ENCODE data around the gene GLP1R.
A peak's percentile ranks its signal among the peaks of the same experiment; 100 is the strongest.

GLP1R gene

DNA sequence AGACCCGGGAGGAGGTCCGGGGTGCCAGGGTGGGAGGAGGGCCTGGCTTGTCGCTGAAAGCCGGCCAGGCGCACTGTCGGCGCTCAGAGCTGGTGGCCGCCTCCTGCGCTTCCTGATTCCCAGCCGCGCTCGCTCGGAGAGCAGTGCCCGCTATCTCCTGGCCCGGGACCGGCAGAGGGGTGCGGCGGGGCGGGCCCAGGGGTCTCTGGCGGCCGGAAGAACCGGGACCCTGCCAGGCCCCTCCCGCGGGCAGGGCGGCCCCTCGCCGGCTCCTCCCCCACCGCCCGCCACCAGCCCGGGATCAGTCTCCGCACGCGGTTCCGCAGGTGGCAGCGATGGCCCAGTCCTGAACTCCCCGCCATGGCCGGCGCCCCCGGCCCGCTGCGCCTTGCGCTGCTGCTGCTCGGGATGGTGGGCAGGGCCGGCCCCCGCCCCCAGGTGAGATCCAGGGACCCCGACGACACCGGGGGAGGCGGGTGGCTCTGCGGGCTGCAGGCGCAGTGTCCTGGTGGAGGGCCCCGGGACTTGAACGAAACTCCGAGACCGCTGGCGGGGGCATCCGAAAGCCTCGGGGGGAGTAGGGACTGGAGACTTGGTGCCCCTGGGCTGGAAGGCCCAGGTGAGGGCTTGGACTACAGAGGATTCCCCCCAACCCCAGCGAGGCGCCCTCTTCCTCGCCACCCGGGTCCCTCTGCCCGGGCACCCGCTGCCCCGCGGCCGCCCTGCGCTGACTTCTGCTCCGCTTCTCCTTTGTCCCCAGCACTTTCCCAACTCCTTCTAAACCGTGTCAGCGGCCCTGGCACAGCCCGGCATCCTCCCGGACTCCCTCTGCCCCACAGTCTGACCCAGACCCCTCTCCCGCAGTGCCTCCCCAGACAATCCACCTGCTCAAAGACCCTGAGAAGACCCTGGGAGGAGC lies at the start of gene GLP1R:
Gene GLP1R, plus strand, starts transcription at position 301 of the 919 bp plus-strand sequence. Its CDS starts 60 bp downstream, at position 361.
- no peak for DNase-seq (ENCODE audit: low read depth, low spot score)

DNA sequence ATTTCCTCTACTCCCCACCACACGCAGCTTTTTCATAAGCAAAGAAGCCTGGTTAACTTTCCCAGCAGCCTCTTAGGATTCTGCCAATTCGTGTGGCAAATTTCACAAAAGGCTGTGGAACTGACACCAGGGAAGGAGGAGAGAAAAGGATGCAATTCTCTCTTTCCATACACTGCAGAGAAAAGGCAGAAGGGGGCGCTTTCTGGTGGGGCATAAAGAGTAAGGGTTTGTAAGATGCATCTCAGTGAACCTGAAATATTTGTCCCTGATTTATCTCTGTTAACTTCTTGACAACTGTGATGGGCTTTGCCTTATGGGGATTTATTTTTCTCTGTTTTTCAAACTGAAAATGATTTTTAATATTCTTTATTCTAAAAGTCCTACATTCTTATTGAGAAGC lies 45.5 kb upstream of the GLP1R start:
- peak; percentile 18 for DNase-seq (ENCODE audit: low read depth, low spot score)

DNA sequence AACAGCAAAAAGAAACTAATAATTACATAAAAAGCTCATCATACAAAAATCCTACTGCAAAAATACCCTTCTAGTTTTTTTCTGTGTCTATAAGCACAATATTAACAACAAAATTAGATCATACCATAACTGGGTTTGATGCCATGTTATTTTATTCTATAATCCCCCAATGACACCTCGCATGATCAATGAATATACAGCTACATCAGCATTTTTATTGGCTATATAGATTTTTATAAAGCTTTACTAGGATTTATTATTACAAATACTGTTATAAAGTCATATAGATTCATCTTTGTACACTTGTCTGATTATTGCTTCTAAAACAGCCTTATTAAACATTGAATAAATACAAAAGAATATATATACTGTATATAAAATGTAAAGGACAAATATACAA lies 45.1 kb upstream of the GLP1R start:
- no peak for DNase-seq (ENCODE audit: low read depth, low spot score)

DNA sequence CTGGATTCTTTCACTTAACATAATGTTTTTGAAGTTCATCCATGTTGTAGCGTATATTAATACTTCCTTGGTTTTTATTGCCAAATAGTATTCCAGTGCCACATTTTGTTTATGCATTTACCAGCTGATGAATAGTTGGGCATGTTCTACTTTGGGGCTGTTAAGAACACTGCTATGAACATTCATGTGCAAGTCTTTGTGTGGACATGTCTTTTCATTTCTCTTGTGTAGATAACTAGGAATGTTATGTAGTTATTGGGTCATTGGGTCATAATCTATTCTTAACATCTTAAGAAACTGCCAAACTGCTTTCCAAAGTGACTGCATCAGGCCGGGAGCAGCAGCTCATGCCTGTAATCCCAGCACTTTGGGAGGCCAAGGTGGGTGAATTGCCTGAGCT lies 43.8 kb upstream of the GLP1R start:
- DNase-seq (ENCODE audit: low read depth, low spot score) = no peak

DNA sequence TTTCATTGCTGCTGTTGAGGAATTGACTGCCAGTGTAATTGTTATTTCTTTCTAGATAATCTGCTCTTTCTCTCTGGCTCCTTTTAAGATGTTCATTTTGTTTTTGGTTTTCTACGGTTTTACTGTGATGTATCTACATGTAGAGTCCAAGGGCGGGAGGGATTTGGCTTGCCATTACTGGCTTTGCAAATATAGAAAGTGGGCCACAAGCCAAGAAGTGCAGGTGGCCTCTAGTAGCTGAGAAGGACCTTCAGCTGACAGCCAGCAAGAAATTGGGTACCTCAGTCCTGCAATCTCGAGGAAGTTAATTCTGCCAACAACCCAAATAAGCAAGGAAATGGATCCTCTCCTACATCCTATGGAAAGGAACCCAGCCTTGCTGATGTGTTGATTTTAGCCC lies 42.8 kb upstream of the GLP1R start:
- DNase-seq (ENCODE audit: low read depth, low spot score) = no peak

DNA sequence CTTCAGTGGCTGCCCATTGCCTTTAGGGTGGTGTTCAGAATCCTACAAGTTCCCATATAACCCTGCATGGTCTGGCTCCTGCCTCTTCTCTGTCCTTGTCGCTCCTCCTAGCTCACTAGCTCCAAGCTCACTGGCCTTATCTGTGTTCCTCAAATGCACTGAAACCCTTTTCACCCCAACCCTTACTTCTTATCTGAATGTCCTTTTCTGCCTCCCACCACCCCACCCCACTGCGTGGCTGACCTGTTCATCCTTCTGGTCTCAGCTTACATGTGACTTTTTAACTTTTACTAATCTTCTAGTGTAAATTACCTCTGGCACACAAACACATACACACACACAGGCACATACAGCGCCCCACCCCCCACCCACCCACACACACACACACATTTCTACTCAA lies 41.0 kb upstream of the GLP1R start:
- no peak for DNase-seq (ENCODE audit: low read depth, low spot score)

DNA sequence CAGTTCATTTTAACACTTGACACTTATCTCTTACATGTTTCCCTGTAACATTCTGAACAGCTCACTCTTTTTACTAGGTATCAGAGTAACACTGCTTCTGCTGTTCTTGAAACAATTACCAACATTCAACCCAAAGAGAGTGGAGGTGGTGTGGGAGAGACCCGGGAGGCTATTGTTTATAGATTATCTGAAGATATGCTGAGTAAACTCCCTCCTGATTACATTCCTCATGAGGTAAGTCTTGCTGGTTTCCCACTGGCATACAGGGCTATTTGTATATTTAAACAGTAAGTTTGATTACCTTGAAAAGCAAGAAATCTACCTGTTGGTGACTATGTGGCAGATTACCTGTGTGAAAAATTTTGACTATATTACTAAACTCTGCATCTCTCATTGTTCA lies 39.8 kb upstream of the GLP1R start:
- no peak for DNase-seq (ENCODE audit: low read depth, low spot score)

DNA sequence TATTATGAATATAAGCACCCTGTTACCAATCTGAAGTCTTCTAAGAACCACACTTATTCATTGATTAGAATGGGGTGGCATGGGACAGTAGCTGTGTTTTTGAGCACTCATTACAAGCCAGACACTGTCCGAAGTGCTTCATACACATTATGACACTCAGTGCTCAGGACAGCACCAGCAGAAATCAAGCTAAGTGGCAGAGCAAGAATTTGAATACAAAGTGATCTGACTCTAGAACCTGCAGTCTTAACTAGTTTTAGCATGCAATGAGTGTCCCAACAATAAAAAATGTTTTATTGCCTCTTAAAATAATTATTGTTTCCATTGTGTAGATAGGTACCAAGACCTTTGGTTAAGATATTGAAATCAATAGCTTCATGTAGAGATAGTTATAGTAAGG lies 39.1 kb upstream of the GLP1R start:
- no peak for DNase-seq (ENCODE audit: low read depth, low spot score)

DNA sequence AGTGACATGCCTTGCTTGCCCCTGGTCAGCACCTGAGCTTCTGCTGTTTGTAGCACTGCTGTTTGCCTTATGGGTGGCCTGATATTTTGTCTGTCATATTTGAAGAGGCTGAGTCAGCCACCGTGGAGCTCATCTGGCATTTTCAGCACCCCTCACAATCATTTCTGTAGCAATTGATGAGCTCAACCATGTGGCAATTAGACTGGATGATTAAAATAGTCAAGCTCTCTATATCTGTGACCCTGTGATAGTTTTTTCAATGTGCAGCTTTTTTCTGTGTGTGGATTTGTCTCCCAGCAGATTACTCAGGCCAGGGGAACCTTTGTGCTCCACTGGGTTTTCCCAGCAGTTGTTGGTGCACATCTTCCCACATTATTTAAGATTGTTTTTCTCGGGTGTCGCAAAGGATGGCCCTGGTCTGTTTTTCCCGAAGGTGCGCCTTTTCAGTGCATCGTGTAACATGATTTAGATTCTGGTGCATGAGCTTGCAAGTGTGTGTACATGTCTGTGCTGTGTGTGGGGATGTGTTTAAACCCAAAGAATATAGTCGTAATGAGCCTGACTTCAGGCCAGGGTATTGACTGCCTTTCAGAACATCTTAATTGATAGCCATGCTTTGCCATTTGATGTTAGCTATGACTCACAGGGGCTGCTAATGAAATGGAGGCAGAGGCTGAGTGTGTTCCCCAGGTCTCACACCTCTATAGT lies 31.6 kb upstream of the GLP1R start:
- DNase-seq (ENCODE audit: low read depth, low spot score) = no peak

DNA sequence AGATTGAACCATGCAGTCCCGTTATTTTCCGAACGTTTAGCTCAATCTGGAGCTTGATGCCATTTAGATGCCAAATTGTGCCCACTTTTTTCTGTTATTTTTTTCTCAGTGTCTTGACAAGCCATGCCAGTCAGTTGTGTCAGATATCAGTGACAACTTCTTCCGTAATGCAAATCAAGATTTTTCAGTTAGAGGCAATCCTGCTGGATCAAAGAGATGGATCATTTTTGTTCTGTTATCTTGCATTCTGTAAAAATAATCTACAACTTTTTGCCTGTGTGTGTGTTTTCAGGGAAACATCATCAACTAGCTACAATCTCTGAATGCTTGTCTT lies 31.1 kb upstream of the GLP1R start:
- DNase-seq (ENCODE audit: low read depth, low spot score) = no peak

DNA sequence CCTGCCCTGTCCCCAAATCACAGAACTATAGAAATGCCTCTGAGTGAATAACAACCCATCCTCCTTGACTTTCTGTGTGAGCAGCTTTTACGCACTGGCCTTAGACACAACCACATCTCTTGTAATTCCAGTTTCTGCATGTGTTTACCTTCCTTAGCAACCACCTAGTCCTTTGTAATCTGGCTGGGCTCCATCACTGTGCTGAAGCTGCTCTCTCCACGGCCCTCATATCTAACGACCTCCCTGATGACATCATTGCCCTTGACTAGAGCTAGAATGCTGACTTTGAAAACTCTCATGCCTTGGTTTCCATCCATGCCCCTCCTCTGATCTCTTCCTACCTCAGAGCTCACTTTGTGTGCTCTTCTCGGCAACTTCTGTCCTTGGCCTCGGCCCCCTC lies 30.5 kb upstream of the GLP1R start:
- no peak for DNase-seq (ENCODE audit: low read depth, low spot score)

DNA sequence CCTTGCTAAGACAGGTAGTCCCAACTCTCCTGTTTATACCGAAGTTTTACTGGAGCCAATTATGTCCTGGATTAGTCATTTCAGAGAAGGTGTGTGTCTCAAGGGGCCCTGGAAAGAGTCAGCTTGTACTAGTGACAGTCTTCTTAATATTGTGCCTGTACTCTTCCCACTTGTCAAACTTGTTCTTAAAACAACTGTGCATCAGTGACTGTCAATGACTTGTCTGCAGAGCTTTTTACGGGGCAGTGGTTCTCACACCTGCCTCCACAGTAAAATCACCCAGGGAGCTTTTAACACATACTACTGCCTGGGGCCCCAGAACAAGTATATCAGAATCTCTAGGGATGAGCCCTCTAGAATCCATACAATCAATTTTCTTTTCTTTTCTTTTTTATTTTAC lies 28.4 kb upstream of the GLP1R start:
- no peak for DNase-seq (ENCODE audit: low read depth, low spot score)

DNA sequence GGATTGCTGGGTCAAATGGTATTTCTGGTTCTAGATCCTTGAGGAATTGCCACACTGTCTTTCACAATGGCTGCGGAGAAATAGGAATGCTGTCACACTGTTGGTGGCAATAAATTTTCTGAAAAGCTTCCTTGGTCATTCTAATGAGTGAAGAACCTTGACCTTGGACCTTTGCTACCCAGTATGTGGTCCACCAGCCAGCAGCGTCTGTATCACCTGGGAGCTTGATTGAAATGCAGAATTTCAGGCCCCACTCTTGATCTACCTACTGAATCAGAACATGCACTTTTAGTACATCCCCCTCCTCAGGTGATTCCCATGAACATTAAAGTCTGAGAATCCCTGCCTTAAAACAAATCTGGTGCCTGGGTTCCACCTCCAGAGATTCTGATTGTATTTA lies 27.5 kb upstream of the GLP1R start:
- DNase-seq (ENCODE audit: low read depth, low spot score) = no peak

DNA sequence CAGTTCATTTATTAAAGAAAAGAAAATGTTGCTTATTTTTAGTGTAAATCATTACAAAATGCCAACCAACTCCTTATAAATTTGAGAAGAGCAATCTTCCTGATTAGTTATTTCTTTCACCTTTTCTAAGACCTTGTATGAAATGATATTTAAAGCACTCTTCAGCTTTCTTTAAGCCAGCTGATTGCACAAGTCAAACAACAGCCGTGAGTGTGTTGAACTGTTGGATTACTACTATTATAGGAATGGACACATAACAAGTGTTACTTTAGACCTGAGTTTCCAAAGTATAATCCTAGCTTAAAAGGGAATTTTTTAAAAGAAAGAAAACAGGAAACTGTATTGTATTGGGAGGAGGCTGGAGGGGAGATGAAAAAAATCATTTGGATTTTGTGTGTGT lies 26.8 kb upstream of the GLP1R start:
- no peak for DNase-seq (ENCODE audit: low read depth, low spot score)

DNA sequence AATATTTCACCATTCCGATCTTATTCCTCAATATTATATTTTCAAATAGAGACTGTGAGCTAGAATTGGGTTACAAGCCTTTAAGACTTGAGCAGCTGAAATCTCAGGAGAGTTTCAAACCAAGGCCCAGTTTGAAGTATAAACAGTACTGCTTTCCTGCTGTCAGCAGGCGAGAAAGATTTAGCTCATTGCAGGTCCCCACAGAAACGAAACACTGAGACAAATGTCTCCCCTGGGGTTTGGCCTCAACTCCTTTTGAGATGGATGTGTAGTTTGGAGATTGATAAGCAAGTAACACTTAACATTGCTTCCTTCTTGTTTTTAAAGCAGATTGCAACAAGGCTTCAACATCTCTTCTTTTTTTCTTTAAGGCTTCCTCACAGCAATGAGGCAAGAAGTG lies 22.4 kb upstream of the GLP1R start:
- DNase-seq (ENCODE audit: low read depth, low spot score) = no peak

DNA sequence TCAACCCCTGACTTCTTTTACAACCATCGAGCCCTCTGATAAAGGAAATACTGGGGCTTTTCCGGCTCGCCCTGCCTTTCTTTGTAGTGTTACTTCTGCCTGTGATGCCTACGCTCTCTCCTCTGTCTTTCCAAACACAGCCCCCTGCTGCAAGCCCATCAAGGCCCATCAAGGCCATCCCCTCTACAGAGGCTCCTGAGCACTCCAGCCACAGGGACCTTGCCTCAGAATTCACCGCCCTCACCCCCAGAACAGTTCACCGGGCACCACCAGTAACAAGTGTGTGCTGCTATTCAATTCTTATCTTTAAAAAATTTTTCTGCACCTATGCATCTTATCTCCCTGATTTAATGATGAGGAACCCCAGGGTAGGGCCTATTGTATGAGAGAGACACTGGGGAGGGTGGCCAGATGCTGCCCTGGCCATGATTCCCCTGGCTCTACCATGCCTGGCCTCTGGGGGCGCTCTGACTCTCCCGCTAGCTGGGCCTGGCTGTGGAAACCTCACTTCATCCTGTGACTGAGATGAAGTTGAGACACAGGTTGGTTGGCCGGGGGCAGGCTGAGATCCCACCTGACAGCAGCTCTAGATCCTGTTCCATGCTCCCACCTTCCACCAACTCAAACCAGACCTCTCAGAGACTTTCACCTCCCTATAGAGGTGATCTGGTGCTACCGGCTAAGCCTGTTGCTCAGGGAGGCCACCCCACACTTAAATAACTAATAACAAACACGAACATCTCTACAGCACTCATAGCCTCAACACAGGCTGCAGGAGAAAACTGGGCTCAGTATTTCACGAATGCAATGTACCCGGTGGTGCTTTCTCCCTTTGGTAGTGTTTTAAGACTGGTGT lies 19.2 kb upstream of the GLP1R start:
- DNase-seq (ENCODE audit: low read depth, low spot score) = peak; percentile 71

DNA sequence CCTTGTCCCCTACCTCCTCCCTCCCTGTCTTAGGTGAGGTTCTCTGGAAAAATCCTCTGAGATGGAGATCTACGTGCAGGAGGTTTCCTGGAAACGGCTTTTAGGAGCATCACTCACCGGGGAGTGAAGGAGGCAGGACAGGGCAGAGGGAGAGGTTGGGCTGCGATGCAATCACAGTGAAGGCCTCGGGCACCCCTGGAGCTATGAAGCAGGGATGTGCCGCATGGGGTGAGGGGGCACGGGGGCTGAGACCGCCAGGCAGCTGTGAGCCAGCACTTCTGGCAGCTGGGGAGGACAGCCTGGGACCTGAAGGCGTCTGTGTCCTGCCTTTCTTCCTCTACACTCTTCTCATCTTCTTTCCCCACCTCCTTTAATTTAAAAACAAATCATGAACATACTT lies 12.9 kb upstream of the GLP1R start:
- no peak for DNase-seq (ENCODE audit: low read depth, low spot score)

DNA sequence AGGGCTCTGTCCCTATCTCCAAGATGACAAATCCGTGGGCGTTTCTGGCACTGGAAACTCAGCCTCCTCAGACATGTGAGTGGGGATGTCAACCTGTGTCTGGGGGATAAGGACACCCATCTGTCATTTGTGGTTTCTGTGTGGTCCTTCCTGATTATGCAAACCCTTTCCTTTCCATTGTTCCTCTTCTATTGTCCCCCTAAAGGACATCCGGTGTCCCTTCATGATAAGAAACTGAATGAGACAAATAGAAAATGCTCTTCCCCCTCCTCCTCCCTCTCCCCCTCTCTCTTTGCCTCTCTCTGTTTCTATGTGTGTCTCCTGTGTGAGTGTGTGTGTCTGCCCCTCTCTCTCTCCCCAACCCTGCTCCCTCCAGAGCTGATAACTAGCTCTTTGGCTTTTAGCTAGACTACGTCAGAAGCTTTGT lies 11.5 kb upstream of the GLP1R start:
- DNase-seq (ENCODE audit: low read depth, low spot score) = no peak

DNA sequence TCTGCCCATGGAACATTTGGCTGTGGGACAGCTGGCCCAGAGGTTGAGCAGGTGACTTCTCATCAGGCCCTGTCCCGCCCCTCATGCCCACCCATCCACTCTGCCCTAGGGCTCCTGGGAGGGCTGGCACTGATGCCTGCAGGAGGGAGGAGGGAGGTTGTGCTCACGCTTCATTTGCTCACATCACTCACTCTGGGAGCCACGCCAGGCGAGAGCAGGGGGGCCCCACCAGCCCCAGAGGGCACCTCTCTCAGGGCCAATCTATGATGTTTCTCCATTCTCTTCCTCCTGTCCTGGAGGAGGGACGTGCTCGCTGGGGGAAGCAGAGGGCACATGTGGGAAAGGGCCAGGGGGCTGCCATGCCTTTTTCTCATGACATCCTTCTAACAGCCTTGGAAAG lies 10.9 kb upstream of the GLP1R start:
- DNase-seq (ENCODE audit: low read depth, low spot score) = no peak

DNA sequence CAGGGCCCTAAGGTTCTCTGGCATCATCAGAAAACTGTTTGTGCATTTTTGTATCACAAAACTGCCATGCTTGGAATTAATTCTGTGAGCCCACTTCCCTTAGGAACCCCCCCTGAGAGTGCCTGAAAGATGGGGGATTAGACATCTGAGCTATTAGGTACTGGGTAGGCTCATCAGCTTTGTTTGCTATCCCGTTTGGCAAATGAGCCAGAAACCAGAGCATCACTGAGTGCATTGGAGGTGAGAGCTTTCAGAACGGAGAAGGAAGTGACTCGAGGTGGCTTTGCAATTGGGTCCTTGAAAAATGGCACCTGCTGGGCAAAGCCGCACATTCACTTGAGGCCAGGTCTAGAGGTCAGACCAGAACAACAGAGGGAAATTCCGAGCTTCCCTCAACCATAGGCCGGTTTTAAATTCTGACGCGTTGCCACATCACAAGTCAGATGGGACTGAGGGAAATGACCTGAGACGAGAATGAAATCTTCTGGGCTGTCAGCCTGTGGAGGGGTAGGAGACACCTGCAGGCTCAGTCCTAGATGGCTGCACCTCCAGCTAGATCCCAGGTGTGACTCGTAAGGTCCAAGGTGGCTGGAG lies 8.4 kb upstream of the GLP1R start:
- DNase-seq (ENCODE audit: low read depth, low spot score) = no peak

DNA sequence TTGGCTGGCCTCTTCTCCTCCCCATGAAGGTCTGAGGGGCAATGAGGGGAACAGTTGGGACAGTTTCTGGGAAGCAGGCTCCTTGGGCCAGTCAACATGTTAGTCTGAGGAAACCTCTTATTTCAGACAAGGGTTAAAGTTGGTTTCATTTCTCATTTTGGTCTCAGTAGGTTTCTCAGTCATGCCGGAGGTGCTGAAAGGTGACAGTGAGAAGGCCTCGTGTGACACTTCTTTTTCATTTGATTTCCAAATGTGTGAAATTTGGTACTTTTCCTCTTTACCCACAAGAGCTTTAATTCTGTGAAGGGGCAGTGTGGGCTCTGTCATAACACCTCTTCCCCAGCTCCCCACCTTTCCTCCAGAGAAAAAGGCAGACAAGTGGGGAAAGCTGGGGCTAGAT lies 7.5 kb upstream of the GLP1R start:
- no peak for DNase-seq (ENCODE audit: low read depth, low spot score)

DNA sequence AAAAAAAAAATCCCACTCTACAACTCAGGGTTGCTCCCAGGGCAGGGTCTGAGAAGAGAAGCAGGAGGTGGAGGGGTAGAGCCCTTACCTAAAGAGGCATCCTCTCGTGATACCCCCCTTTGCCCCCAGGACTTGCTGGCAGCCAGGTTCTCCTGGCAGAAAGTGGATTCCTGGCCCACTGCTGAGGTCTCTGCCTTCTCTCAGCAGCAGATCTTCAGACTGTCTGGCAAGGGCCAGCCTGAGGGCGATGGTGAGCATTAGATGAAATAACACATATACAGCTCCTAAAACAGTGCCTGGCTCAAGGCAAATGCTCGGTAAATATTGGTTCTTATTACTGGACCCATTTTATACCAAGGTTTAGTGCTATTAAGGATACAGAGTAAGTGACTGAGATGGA lies 4.8 kb upstream of the GLP1R start:
- no peak for DNase-seq (ENCODE audit: low read depth, low spot score)

All from ELF-1 (cell line).